ENCODE measurements around the gene CHST15. TPM values are rescaled to one million over a fixed set of nuclear protein-coding genes. Genes with fewer than 3 reads are reported as not detected.

CHST15 gene
- total RNA-seq, 2 experiments from 2014 or later: 14.7 to 26.4 TPM

GRCh38 chr10:124083740-124084397 lies 9.5 kb downstream of the CHST15 start:
- Histone ChIP-seq H3K4me3 (ENCODE audit: low read depth, low read length, poor library complexity, severe bottlenecking) (no peak overlapping the region), H3K36me3 (ENCODE audit: insufficient read depth, low read length) (peaks cover 23% of the 10 kb centered on the region), H3K79me2 (ENCODE audit: insufficient read depth, low read depth, low read length) (peaks cover 48% of the 10 kb centered on the region; the same call in 1 of the 2 replicates), H3K4me2 (ENCODE audit: low read length) (no peak overlapping the region), H4K20me1 (ENCODE audit: insufficient read depth, low read length) (no peaks in the 10 kb centered on the region), H3K4me1 (ENCODE audit: insufficient read depth, low read length, poor library complexity, severe bottlenecking) (peaks cover 70% of the 10 kb centered on the region), H3K9me2 (ENCODE audit: insufficient read depth, low read length) (no peaks in the 10 kb centered on the region), H2AFZ (ENCODE audit: low read length) (no peak overlapping the region), H3K27ac (ENCODE audit: low read depth, low read length, poor library complexity, severe bottlenecking) (no peak overlapping the region), H3K9me3 (ENCODE audit: low read length) (no peaks in the 10 kb centered on the region)
- BruUV-seq (replicated peaks): no TSS peak
- intact Hi-C loops (cut with micrococcal nuclease; ENCODE audit: unreplicated experiment): no loop called here
- ChIA-PET CTCF (ENCODE audit: unreplicated experiment) (interaction anchor here (2.1 kb wide), 1 partner anchor 23 kb away, joined by 5 read pairs; no protein-coding TSS in a partner anchor), POLR2A (interaction anchor here (0.6 to 4.0 kb wide), 11 partner anchors 10 to 749 kb away, joined by 3 to 19 read pairs (median 4); no protein-coding TSS in a partner anchor)
- no peak for DNase-seq (ENCODE audit: low spot score)
- TF ChIP-seq EZH2phosphoT487 (IDR thresholded peaks at IDR 0.05; ENCODE audit: borderline replicate concordance, low read depth, low read length): no peak
- no peak for TF ChIP-seq CTCF (conservative IDR thresholded peaks at IDR 0.05; ENCODE audit: low read length)

- peaks cover 50% of the 10 kb centered on the region; the same call in 1 of the 2 replicates for H3K79me2 ChIP-seq (ENCODE audit: insufficient read depth, low read depth, low read length)
Observed at GRCh38 chr10:124083047-124083739, 10.2 kb downstream of the CHST15 start.

More at GRCh38 chr10:124083047-124083739, 10.2 kb downstream of the CHST15 start:
- DNase-seq (ENCODE audit: low spot score): no peak
- CTCF ChIA-PET (ENCODE audit: unreplicated experiment): no interaction called here
- no peaks in the 10 kb centered on the region for H4K20me1 ChIP-seq (ENCODE audit: insufficient read depth, low read length)
- H2AFZ ChIP-seq (ENCODE audit: low read length): no peak overlapping the region
- TF ChIP-seq CTCF (conservative IDR thresholded peaks at IDR 0.05; ENCODE audit: low read length) (no peak), EZH2phosphoT487 (IDR thresholded peaks at IDR 0.05; ENCODE audit: borderline replicate concordance, low read depth, low read length) (no peak)
- H3K4me2 ChIP-seq (ENCODE audit: low read length): no peak overlapping the region
- H3K4me1 ChIP-seq (ENCODE audit: insufficient read depth, low read length, poor library complexity, severe bottlenecking): peaks cover 71% of the 10 kb centered on the region
- no peak overlapping the region for H3K4me3 ChIP-seq (ENCODE audit: low read depth, low read length, poor library complexity, severe bottlenecking)
- peaks cover 23% of the 10 kb centered on the region for H3K36me3 ChIP-seq (ENCODE audit: insufficient read depth, low read length)
- H3K9me3 ChIP-seq (ENCODE audit: low read length): no peaks in the 10 kb centered on the region
- no peaks in the 10 kb centered on the region for H3K9me2 ChIP-seq (ENCODE audit: insufficient read depth, low read length)
- no peak overlapping the region for H3K27ac ChIP-seq (ENCODE audit: low read depth, low read length, poor library complexity, severe bottlenecking)
- intact Hi-C loops (cut with micrococcal nuclease; ENCODE audit: unreplicated experiment): no loop called here
- POLR2A ChIA-PET: interaction anchor here (0.6 to 4.0 kb wide), 9 partner anchors 9 to 750 kb away, joined by 3 to 19 read pairs (median 3); no protein-coding TSS in a partner anchor
- no TSS peak for BruUV-seq (replicated peaks)
